Activated T-cell treated with anti-CD3 and anti-CD28 coated beads for 48 hours (primary cell): ENCODE measurements around the gene FAM13A.
A peak's percentile ranks its signal among the peaks of the same experiment; 100 is the strongest.

Experiments
- DNase-seq: peaks from one replicate; pipeline ENCODE4 v3.0.0-alpha.2; 2020; ENCODE audit warnings: low read depth

The FAM13A gene

DNA sequence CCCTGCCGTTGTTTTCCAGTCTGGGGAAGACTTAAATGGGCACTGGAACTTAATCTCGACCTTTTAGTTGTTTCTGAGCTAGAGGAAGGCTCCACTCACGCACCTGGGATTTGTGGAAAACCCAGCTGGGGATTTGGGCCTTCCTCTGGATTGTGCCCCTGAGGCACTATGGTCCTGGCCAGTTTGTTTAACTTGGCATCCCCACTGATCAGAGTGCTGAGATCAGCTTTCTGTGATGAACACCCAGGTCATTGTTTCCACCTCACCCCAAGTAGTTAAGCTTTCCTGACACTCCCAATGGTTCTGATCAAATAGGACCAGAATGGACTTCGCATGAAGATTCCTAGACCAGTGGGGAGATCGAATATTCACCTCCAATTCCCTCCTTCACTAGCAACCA is 338.9 kb downstream of the FAM13A start:
- DNase-seq: no peak

DNA sequence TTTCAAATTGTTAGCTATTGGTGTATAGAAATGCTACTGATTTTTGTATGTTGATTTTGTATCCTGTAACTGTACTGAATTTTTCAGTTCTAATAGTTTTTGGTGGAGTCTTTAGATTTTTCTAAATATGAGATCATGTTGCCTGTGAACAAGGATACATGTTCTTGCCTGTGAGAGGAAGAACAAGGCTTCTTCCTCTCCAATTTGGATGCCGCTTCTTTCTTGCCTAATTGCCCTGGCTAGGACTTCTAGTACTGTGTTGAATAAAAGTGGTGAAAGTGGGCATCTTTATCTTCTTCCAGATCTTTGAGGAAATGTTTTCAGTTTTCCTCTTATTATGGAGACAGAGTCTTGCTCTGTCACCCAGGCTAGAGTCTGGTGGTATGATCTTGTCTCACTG is 343.2 kb downstream of the FAM13A start:
- no peak for DNase-seq

DNA sequence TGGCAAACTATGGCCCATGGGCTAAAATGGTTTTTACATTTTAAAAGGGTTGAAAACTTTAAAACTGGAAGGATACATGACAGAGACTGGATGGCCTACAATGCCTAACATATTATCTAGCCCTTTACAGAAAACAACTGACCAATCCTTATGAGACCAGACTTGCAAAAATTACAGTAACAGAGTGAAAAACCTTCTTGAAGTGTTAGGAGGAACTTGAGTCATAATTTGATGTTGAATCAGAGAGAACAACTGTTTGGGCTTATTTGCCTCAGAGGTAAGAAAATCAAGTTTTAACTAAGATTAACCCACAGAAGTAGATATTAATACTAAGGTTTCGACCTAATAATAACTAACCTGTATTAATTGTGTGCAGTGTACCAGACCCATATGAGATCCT is 347.0 kb downstream of the FAM13A start:
- DNase-seq: no peak

DNA sequence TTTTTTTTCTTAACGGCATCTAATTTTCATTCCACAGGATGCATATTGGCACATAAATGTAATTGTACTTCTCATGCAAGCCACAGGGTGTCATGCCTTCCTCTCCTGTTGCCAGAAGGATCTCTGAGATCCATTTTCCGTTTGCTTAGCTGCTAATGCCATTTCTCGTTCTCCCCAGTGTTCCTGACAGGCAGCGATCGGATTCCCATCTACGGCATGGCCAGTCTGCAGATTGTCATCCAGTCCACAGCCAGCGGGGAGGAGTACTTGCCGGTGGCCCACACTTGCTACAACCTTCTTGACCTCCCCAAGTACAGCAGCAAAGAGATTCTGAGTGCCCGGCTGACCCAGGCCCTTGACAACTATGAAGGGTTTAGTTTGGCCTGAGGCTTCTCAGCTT is 350.4 kb downstream of the FAM13A start:
- DNase-seq: no peak

DNA sequence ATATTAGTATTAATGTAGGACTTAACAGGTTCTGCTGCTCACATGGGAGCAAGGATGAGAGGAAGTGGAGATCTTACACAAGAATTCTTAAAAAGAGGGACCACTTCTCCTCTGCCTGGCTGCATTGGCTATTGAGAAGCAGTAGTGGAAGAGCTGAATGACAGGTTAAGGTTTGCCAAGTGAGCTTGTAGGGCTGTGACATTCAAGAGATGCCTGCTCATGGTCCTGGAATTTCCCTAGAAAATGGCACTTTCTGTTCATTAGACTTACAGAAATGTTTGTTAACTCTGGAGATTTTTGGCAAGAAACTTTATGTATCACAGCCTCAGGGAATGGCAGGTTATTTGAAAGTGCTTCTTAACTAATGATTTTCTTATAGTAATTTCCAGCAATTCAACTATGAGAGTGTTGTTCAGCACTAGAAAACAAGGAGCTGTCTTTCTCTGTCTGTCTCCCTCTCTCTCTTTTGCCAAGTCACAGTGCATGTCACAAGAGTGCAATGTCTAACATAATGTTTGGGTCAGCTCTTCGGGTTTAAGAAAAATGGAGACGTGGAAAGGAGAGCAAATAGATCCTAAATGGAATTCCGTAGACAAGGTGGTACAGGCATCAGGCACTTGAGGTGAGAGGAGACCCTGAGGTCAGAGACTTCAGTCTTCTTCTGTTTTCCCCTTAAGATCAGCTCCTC is 351.0 kb downstream of the FAM13A start:
- no peak for DNase-seq

DNA sequence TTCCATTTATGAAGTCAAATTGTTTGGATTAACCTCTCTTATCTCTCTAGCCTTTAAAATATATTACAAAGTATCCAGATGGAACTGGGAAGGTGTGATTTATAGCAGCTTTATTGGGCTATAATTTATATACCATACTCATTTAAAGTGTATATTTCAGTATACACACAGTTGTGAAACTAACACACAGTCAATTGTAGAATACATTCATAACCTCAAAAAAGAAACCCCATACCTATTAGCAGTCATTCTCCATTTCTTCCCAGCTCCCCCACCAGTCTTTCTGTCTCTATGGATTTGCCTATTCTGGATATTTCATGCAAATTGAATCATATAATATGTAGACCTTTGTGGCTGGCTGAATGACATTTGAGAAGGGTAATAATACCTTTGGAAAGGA is 351.8 kb downstream of the FAM13A start:
- no peak for DNase-seq

DNA sequence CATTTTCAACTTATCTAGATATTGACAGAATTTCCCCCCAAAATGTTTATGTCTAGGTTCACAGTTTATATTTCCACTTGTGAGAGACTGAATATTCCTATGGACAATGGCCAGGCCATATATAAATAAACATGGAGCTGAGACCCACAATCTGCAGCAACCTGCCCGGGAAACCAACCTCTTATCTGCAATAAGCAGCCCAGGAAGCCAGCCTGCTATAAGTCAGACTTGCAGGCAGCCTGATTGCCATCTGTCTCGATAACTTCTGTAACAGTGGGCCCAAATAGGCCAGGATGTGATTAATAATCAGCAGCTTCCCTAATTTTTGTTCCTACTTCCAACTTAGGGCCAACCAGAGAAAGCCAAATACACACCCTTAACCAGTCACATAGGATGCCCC is 354.2 kb downstream of the FAM13A start:
- DNase-seq: no peak

DNA sequence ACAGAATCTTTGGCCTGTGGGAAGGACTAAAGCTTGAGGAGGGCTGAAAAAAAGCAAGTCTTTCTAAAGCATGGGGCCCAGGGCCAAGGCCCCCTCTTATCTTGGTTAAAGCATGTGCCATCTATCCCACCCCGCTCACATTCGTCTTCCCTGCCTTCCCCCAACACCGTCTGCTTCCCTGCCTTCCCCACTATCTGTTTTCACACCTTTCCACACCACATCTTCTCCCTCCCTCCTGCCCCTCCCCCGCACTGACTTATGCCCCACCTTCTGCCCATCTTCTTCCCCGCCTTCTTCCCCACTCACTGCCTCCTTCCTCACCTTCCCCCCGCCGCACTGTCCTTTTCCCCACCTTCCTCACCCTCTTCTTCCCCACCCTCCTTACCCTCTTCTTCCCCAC is 358.5 kb downstream of the FAM13A start:
- DNase-seq: no peak

DNA sequence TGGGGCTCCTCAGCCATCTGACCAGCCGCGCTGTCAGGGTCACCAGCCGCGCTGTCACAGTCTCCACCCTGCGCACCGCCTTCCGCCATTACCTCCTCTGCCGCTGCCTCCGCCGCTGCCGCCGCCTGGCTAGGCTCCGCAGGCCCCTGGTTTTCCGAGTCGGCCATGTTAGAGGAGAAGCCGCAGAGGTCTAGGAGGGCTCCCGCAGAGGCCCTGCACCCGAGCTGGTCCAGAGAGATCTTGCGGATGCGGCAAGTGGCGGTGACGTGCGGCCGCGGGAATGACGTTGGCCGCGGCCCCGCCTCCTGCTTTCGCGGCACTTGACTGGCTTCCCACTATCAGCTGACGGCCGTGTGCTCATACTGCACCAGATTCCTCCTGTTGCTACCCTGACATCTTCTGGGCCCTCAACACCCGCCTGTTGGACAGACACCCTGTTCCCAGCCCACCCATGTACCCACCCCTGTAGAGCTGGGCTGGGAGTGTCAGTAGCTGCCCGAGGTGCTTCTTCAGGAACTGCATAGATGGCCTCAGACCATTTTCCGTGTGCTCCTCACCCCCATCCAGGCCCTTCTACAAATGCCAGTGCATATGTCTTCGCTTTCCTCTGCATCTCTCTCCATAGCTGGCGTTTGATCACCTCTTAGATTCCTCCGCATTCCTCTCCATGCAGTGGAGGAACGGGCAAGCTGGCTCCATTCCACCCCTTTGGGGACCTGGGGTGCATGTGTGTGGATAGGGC is 359.2 kb downstream of the FAM13A start, which contains the start of gene NAP1L5:
Gene NAP1L5 (minus strand): TSS at position 242 of the 742 bp plus-strand sequence. CDS start 75 bp downstream, at position 167.
- DNase-seq: peak; percentile 59

DNA sequence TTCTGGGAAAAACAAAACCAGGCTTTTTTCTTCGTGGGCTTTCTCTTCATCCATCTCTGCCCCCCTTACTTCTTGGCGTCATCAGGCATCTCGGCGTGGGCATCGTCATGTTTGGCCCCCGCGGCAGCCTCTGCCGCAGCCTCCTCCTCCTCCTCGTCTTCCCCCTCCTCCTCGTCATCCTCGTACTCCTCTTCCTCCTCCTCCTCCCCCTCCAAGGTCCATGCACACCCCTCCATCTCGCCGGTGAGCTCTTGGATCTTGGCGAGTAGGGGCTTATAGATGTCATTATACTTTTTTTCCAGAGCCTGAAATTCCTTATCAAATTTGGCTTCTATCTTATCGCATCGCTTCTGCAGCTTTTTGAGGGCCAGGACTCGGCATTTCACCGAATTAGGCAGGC is 359.8 kb downstream of the FAM13A start:
- DNase-seq: no peak

DNA sequence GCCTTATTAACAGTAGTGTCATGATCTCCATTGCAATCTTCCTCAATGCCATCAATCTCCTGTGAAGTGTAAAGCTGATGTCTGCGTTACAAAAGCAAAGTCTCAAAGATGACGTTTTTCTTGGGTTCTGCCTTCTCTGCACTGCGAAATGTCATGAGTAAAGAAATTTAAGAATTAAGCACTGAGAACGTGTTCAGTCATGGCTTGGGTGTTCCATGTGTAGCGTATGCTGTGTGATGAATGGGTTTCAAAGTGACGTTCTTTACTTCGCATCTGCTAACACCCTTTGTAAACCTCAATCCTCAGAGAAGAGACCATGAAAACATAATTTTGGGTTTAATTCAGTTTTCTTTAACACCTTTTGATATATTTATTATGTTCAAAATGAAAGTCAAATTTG is 360.4 kb downstream of the FAM13A start:
- no peak for DNase-seq

DNA sequence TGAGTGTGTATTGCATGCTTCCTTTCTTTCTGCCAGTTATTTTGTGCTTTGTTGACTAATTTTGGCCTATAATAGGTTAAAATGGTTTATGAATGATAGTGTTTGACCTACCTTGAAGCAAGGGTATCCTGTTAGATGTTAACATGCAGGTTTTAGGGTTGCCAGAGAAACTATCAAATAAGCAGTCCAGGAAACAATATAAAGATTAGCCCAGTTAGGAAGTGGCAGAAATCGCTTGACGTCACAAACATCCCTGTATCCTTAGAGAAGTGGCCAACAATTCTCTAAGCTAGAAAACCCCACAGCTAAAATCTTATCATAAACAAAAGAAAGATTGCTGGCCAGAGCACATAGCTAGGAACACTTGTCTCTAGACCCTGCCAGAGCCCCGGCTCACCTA is 363.2 kb downstream of the FAM13A start:
- no peak for DNase-seq

DNA sequence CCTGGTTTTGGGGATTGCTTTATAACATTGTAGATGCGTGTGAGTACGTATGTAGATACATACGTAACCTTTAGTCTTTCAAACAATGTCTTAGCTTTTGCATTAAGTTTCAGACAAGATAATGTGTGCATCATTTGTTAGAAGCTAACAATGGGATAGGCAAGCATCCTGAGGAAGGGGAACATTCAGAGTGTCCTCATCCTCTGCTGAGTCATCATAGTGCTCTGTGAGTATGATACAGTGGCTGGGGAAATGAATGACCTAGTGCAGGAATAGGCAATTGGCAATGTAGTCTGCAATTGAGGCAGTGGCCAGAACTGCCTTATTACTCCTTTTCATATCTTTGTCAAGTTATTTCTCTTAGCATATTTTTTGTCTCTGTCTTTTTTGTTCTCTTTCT is 366.6 kb downstream of the FAM13A start:
- DNase-seq: no peak

DNA sequence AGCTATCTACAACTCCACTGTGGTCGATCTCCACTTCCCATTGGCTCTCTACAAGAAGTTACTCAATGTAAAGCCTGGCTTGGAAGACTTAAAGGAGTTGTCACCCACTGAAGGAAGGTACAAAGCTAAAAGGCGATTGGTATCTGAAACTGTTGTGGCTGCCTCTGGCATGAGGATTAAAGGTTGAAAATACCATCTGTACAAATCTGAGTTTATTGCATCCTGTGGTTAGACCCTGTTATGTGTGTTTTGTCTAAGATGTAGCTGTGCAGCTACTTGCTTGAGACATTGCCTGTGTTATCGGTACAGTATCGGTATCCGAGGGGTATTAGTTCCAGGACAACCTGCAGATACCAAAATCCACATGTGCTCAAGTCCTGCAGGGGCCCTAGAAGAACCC is 375.8 kb downstream of the FAM13A start:
- no peak for DNase-seq
